PC-3 (cell line): ENCODE results near the gene CYP26C1. TPM values are rescaled to one million over a fixed set of nuclear protein-coding genes. Genes with fewer than 3 reads are reported as not detected.
A peak's percentile ranks its signal among the peaks of the same experiment; 100 is the strongest.

Experiments used
- ATAC-seq: fragments of 200-7000 bp; cut with Tn5 transposase; 2 replicates; pipeline ENCODE4 v1.9.1; 2020; ENCODE audit warnings: mild to moderate bottlenecking, moderate library complexity
- BruUV-seq: library from RNA; stranded (reverse); fragments of 400-500 nt; replicated peaks from 2 replicates; lab custom pipeline; 2021; lab: Mats Ljungman, UMichigan
- CTCF ChIA-PET: fragments of 300-600 bp; sonication (Branson Sonifier 250); formaldehyde crosslinking; loops from one replicate; lab custom pipeline; 2022; ENCODE audit warnings: antibody characterized with exemption; lab: Charles Lee
- POLR2A ChIA-PET: fragments of 300-600 bp; sonication (Branson Sonifier 250); formaldehyde crosslinking; loops from one replicate; lab custom pipeline; 2022; ENCODE audit warnings: antibody characterized with exemption; ENCODE audit not compliant: unreplicated experiment; lab: Charles Lee
- DNase-seq: peaks from one replicate; pipeline ENCODE4 v3.0.0-alpha.2; 2015
- H2AFZ ChIP-seq: fragments of 300-600 bp; sonication (generic); 2 replicates; pipeline ENCODE4 v1.6.0; 2016; ENCODE audit warnings: antibody characterized with exemption, low read length
- H3F3A ChIP-seq: fragments of 300-600 bp; sonication (generic); one replicate; pipeline ENCODE4 v1.6.0; 2017; ENCODE audit warnings: antibody characterized with exemption, low read length, control low read depth, mild to moderate bottlenecking; ENCODE audit not compliant: unreplicated experiment
- H3K27ac ChIP-seq: fragments of 300-600 bp; sonication (generic); 2 replicates; pipeline ENCODE4 v1.5.1; 2016; ENCODE audit warnings: mild to moderate bottlenecking, low read length
- H3K27me3 ChIP-seq: fragments of 300-600 bp; sonication (generic); 2 replicates; pipeline ENCODE4 v1.6.1; 2016; ENCODE audit warnings: low read length, mixed read lengths
- H3K36me3 ChIP-seq: fragments of 300-600 bp; sonication (generic); 2 replicates; pipeline ENCODE4 v1.6.1; 2016; ENCODE audit warnings: low read depth, mixed run types, low read length, mixed read lengths
- H3K4me1 ChIP-seq: fragments of 300-600 bp; sonication (generic); 2 replicates; pipeline ENCODE4 v1.5.1; 2016; ENCODE audit warnings: low read length; ENCODE audit not compliant: insufficient read depth
- H3K4me2 ChIP-seq: fragments of 300-600 bp; sonication (generic); 2 replicates; pipeline ENCODE4 v1.6.0; 2016; ENCODE audit warnings: low read length
- H3K4me3 ChIP-seq: fragments of 300-600 bp; sonication (generic); 2 replicates; pipeline ENCODE4 v1.5.1; 2016; ENCODE audit warnings: mild to moderate bottlenecking, low read length, mixed read lengths
- H3K79me2 ChIP-seq: fragments of 300-600 bp; sonication (generic); 2 replicates; pipeline ENCODE4 v1.6.1; 2017; ENCODE audit warnings: low read length, mixed read lengths
- H3K9ac ChIP-seq: fragments of 300-600 bp; sonication (generic); 2 replicates; pipeline ENCODE4 v1.6.0; 2016; ENCODE audit warnings: mild to moderate bottlenecking, low read length
- H3K9me2 ChIP-seq: fragments of 300-600 bp; sonication (generic); replicated peaks from 2 replicates; pipeline ENCODE4 v1.6.1; 2016; ENCODE audit warnings: mixed run types, low read length, mixed read lengths
- H3K9me3 ChIP-seq: fragments of 300-600 bp; sonication (generic); 2 replicates; pipeline ENCODE4 v1.6.1; 2016; ENCODE audit warnings: low read length, mixed read lengths
- H4K20me1 ChIP-seq: fragments of 300-600 bp; sonication (generic); 2 replicates; pipeline ENCODE4 v1.6.1; 2016; ENCODE audit warnings: low read length, mixed read lengths
- CTCF ChIP-seq: fragments of 300-600 bp; sonication (generic); conservative IDR thresholded peaks from 2 replicates; pipeline ENCODE4 v1.5.1; 2017; ENCODE audit warnings: antibody characterized with exemption, low read depth, mild to moderate bottlenecking, low read length
- EZH2 ChIP-seq: fragments of 300-600 bp; sonication (generic); IDR thresholded peaks from one replicate; pipeline ENCODE4 v1.6.1; 2017; ENCODE audit warnings: antibody characterized with exemption, mild to moderate bottlenecking, low read length; ENCODE audit not compliant: unreplicated experiment
- EZH2phosphoT487 ChIP-seq: fragments of 300-600 bp; sonication (generic); IDR thresholded peaks from 2 replicates; pipeline ENCODE4 v1.6.1; 2018; ENCODE audit warnings: mild to moderate bottlenecking, antibody characterized with exemption, low read length, borderline replicate concordance
- intact Hi-C: fragments of 100-400 bp; cut with micrococcal nuclease; formaldehyde crosslinking; loops from 2 replicates; pipeline ENCODE4 v1.9.0; 2023
- total RNA-seq: library from RNA; depleted of rRNA; stranded (reverse); fragments of >200 nt; gene quantifications from 2 replicates; pipeline ENCODE4 v1.2.3, GENCODE V29; 2014

Gene CYP26C1
- total RNA-seq, 1 experiment from 2014 or later = not detected

GRCh38 chr10:93079663-93080349 lies 19.2 kb downstream of the CYP26C1 start:
- no peak overlapping the region for H3K27ac ChIP-seq
- H3K36me3 ChIP-seq = no peaks in the 10 kb centered on the region
- no TSS peak for BruUV-seq
- H3F3A ChIP-seq = no peaks in the 10 kb centered on the region
- no peak overlapping the region for H3K9ac ChIP-seq
- H3K9me3 ChIP-seq = no peaks in the 10 kb centered on the region
- 0 out of 2 replicates have a peak, but pooled peaks cover under 1% of the 10 kb centered on the region for H3K27me3 ChIP-seq
- no peaks in the 10 kb centered on the region for H4K20me1 ChIP-seq
- ChIA-PET CTCF (no interaction called here), POLR2A (interaction anchor here (0.6 kb wide), 1 partner anchor 32 kb away, joined by 3 read pairs; no protein-coding TSS in a partner anchor)
- H3K79me2 ChIP-seq = no peaks in the 10 kb centered on the region
- ATAC-seq (no peak), DNase-seq (no peak)
- H2AFZ ChIP-seq = peak overlapping the region; percentile 84
- TF ChIP-seq EZH2 = no peak
- TF ChIP-seq EZH2phosphoT487 = no peak
- TF ChIP-seq CTCF = no peak
- H3K4me3 ChIP-seq = peak overlapping the region; percentile 37; the same call in 1 of the 2 replicates
- H3K4me2 ChIP-seq = peak overlapping the region; percentile 75
- no peaks in the 10 kb centered on the region for H3K9me2 ChIP-seq
- intact Hi-C loops = loop anchor here (1.0 kb wide), 1 partner anchor 209 kb away; no protein-coding TSS in a partner anchor
- H3K4me1 ChIP-seq = no peaks in the 10 kb centered on the region

DNA sequence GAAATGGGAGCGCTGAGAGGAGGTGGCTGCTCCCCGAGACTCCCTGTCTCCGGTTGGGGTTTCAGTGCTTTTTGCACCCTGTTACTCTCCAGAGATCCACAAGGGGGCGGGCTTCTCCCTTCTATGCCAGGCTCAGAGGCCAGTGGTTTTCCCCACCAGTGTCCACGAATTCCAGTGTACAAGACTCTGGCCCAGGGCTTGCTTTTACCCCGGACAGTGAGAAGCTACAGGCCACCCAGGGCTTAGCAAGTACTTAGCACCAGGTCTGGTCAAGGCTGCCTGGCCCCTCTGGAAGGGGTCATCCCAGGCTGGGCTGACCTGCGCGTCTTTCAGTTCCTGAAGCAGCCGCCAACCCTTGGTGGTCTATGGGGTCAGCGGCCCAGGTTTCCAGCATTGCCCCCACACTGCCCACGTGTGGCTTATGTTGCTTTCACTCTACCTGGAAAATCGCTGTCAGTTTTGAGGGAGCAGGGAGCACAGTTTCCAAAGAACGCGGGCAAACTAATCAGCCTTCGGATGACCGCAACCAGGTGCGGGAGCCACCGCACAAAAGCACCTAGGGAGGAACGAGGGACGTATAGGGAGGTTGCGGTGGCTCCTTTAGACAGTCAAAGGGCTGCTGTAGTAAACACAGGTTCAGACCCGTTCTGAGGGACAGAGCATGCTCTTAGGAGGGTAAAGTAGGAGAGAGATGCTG lies 19.9 kb downstream of the CYP26C1 start:
- CTCF ChIA-PET = no interaction called here
- peak overlapping the region; percentile 84 for H2AFZ ChIP-seq
- ATAC-seq = peak; percentile 62
- peak; percentile 48 for DNase-seq
- no peak overlapping the region for H3K27ac ChIP-seq
- H3K27me3 ChIP-seq = no peaks in the 10 kb centered on the region
- no peaks in the 10 kb centered on the region for H3F3A ChIP-seq
- H3K9ac ChIP-seq = no peak overlapping the region
- no peaks in the 10 kb centered on the region for H3K4me1 ChIP-seq
- TF ChIP-seq EZH2phosphoT487 (no peak), CTCF (peak; percentile 81)
- H3K36me3 ChIP-seq = no peaks in the 10 kb centered on the region
- no peaks in the 10 kb centered on the region for H3K9me3 ChIP-seq
- POLR2A ChIA-PET = interaction anchor here (0.6 kb wide), 1 partner anchor 31 kb away, joined by 3 read pairs; no protein-coding TSS in a partner anchor
- no peaks in the 10 kb centered on the region for H3K79me2 ChIP-seq
- H4K20me1 ChIP-seq = no peaks in the 10 kb centered on the region
- intact Hi-C loops = loop anchor here (1.0 kb wide), 1 partner anchor 209 kb away; no protein-coding TSS in a partner anchor
- H3K4me3 ChIP-seq = peak overlapping the region; percentile 37; the same call in 1 of the 2 replicates
- no TSS peak for BruUV-seq
- H3K4me2 ChIP-seq = peak overlapping the region; percentile 75
- H3K9me2 ChIP-seq = no peaks in the 10 kb centered on the region
